ENCODE measurements around the gene RINL. TPM values are rescaled to one million over a fixed set of nuclear protein-coding genes. Genes with fewer than 3 reads are reported as not detected.

RINL gene
- total RNA-seq, 1 donor from 2014 or later, result 2.7 TPM

- Mint-ChIP-seq H3K36me3 (ENCODE audit: unreplicated experiment) (peaks cover 4% of the 10 kb centered on the region), H3K27ac (ENCODE audit: unreplicated experiment) (peak overlapping the region; percentile 33), H3K4me3 (ENCODE audit: unreplicated experiment) (no peak overlapping the region), H3K4me1 (ENCODE audit: low read depth, unreplicated experiment) (peaks cover 3% of the 10 kb centered on the region), H3K9me3 (ENCODE audit: unreplicated experiment) (peaks cover 7% of the 10 kb centered on the region), H3K27me3 (ENCODE audit: unreplicated experiment) (peaks cover 11% of the 10 kb centered on the region)
- TF ChIP-seq CTCF (IDR thresholded peaks at IDR 0.05; ENCODE audit: partially characterized antibody, unreplicated experiment), result no peak
- no peak for DNase-seq
Measured at GRCh38 chr19:38843175-38843758, 34.8 kb downstream of the RINL start.

- H3K9me3 Mint-ChIP-seq (ENCODE audit: unreplicated experiment), result peaks cover 7% of the 10 kb centered on the region
- H3K4me1 Mint-ChIP-seq (ENCODE audit: low read depth, unreplicated experiment), result no peaks in the 10 kb centered on the region
- H3K36me3 Mint-ChIP-seq (ENCODE audit: unreplicated experiment), result peaks cover 4% of the 10 kb centered on the region
- no peak for DNase-seq
- no peak overlapping the region for H3K27ac Mint-ChIP-seq (ENCODE audit: unreplicated experiment)
- no peak overlapping the region for H3K4me3 Mint-ChIP-seq (ENCODE audit: unreplicated experiment)
- H3K27me3 Mint-ChIP-seq (ENCODE audit: unreplicated experiment), result peaks cover 8% of the 10 kb centered on the region
- no peak for TF ChIP-seq CTCF (IDR thresholded peaks at IDR 0.05; ENCODE audit: partially characterized antibody, unreplicated experiment)
Measured at GRCh38 chr19:38842439-38843174, 35.5 kb downstream of the RINL start.

- Mint-ChIP-seq H3K27ac (ENCODE audit: unreplicated experiment) (peak overlapping the region; percentile 14), H3K4me3 (ENCODE audit: unreplicated experiment) (no peak overlapping the region), H3K4me1 (ENCODE audit: low read depth, unreplicated experiment) (no peaks in the 10 kb centered on the region), H3K9me3 (ENCODE audit: unreplicated experiment) (peaks cover 6% of the 10 kb centered on the region), H3K36me3 (ENCODE audit: unreplicated experiment) (peaks cover 4% of the 10 kb centered on the region), H3K27me3 (ENCODE audit: unreplicated experiment) (peaks cover 8% of the 10 kb centered on the region)
- no peak for TF ChIP-seq CTCF (IDR thresholded peaks at IDR 0.05; ENCODE audit: partially characterized antibody, unreplicated experiment)
- DNase-seq, result no peak
Measured at GRCh38 chr19:38841787-38842438, 36.2 kb downstream of the RINL start.

- Mint-ChIP-seq H3K9me3 (ENCODE audit: unreplicated experiment) (peaks cover 5% of the 10 kb centered on the region), H3K27ac (ENCODE audit: unreplicated experiment) (no peak overlapping the region), H3K4me3 (ENCODE audit: unreplicated experiment) (no peak overlapping the region), H3K27me3 (ENCODE audit: unreplicated experiment) (peaks cover 10% of the 10 kb centered on the region), H3K4me1 (ENCODE audit: low read depth, unreplicated experiment) (no peaks in the 10 kb centered on the region), H3K36me3 (ENCODE audit: unreplicated experiment) (peaks cover 4% of the 10 kb centered on the region)
- DNase-seq, result no peak
- no peak for TF ChIP-seq CTCF (IDR thresholded peaks at IDR 0.05; ENCODE audit: partially characterized antibody, unreplicated experiment)
Measured at GRCh38 chr19:38841180-38841766, 36.8 kb downstream of the RINL start.

All from glutamatergic neuron (in vitro differentiated cells).